OCI-LY7 (cell line): Measurements from ENCODE around the gene SPACDR.
"Not testable (repeated sequence)": the region's sequence is repeated elsewhere in the genome, so short reads cannot be mapped to it uniquely, and the experiment has no call there.

Experiments
- EZH2phosphoT487 ChIP-seq: fragments of 200-600 bp; sonication (generic); IDR thresholded peaks from 2 replicates; pipeline ENCODE4 v1.6.1; 2018; ENCODE audit warnings: low read depth, borderline replicate concordance, mild to moderate bottlenecking, mixed run types, antibody characterized with exemption, low read length, moderate library complexity, mixed read lengths
- TF ChIP-seq, protein P1 (sequence below): fragments of 200-600 bp; sonication (generic); conservative IDR thresholded peaks from 2 replicates; pipeline ENCODE4 v1.5.1; 2014; ENCODE audit warnings: mild to moderate bottlenecking, antibody characterized with exemption, low read length, moderate library complexity, mixed read lengths

DNA sequence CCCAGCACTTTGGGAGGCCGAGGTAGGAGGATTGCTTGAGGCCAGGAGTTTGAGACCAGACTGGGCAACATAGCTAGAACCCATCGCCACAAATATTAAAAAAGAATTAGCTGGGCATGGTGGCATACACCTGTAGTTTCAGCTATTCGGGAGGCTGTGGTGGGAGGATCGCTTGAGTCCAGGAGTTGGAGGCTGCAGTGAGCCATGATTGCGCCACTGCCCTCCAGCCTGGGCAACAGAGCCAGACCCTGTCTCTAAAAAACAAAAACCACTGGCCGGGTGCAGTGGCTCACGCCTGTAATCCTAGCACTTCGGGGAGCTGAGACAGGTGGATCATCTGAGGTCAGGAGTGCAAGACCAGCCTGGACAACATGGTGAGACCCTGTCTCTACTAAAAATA lies 10.2 kb downstream of the SPACDR start:
- TF ChIP-seq, protein P1, sequence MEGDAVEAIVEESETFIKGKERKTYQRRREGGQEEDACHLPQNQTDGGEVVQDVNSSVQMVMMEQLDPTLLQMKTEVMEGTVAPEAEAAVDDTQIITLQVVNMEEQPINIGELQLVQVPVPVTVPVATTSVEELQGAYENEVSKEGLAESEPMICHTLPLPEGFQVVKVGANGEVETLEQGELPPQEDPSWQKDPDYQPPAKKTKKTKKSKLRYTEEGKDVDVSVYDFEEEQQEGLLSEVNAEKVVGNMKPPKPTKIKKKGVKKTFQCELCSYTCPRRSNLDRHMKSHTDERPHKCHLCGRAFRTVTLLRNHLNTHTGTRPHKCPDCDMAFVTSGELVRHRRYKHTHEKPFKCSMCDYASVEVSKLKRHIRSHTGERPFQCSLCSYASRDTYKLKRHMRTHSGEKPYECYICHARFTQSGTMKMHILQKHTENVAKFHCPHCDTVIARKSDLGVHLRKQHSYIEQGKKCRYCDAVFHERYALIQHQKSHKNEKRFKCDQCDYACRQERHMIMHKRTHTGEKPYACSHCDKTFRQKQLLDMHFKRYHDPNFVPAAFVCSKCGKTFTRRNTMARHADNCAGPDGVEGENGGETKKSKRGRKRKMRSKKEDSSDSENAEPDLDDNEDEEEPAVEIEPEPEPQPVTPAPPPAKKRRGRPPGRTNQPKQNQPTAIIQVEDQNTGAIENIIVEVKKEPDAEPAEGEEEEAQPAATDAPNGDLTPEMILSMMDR: not testable (repeated sequence)
- not testable (repeated sequence) for TF ChIP-seq EZH2phosphoT487
